Measurements from ENCODE around the gene MLXIPL. TPM values are rescaled to one million over a fixed set of nuclear protein-coding genes. Genes with fewer than 3 reads are reported as not detected.

Gene MLXIPL
- total RNA-seq, 1 experiment from 2014 or later: 19.8 TPM

DNA sequence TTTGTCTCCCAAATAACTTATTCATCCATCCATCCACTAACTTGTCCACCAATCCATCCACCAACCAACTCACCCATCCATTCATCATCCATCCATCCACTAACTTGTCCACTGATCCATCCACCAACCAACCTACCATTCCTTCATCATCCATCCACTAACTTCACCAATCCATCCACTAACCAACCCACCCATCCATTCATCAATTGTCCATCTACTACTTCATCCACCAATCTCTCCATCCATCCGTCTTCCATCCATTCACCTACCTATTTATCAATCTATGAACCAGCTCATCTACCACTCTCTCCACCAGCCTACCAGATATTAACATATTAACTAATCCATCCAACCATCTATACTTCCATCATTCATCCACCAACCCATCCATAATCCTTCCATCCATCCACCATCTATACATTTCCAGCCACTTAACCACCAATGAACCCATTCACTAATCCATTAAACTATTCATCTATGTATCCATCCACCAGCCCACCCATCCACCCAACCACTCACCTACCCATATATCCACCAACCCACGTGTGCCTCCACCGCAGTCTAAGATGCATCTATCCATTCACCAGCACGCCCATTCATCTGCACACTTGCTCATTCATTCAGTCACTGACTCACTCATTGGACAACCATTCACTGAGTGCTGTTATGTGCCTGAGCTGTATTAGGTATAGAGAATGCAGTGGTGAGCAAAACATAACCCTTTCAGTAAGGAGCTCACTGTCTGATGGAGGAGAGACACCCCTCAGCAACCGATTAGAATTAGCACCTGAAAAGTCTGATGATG lies 26.1 kb downstream of the MLXIPL start:
- Mint-ChIP-seq H3K4me1 (ENCODE audit: low read depth, unreplicated experiment) (no peaks in the 10 kb centered on the region), H3K9me3 (ENCODE audit: unreplicated experiment) (no peaks in the 10 kb centered on the region), H3K27me3 (ENCODE audit: insufficient read depth, unreplicated experiment) (peaks cover 6% of the 10 kb centered on the region), H3K27ac (ENCODE audit: unreplicated experiment) (no peak overlapping the region), H3K4me3 (ENCODE audit: unreplicated experiment) (no peak overlapping the region), H3K36me3 (ENCODE audit: insufficient read depth, unreplicated experiment) (peaks cover 7% of the 10 kb centered on the region)
- CTCF ChIA-PET: no interaction called here
- no peak for DNase-seq
- H3K4me1 ChIP-seq: no peaks in the 10 kb centered on the region
- H3K36me3 ChIP-seq (ENCODE audit: control insufficient read depth, insufficient read depth, low read length): no peaks in the 10 kb centered on the region
- no peaks in the 10 kb centered on the region for H3K9me3 ChIP-seq
- POLR2A ChIA-PET: no interaction called here
- no peak overlapping the region for H3K4me3 ChIP-seq (ENCODE audit: low read depth, low read length)
- no TSS peak for BruUV-seq (replicated peaks)
- H3K27me3 ChIP-seq (replicated peaks; ENCODE audit: control insufficient read depth, insufficient read depth, low read length): no peaks in the 10 kb centered on the region
- TF ChIP-seq, protein P1, sequence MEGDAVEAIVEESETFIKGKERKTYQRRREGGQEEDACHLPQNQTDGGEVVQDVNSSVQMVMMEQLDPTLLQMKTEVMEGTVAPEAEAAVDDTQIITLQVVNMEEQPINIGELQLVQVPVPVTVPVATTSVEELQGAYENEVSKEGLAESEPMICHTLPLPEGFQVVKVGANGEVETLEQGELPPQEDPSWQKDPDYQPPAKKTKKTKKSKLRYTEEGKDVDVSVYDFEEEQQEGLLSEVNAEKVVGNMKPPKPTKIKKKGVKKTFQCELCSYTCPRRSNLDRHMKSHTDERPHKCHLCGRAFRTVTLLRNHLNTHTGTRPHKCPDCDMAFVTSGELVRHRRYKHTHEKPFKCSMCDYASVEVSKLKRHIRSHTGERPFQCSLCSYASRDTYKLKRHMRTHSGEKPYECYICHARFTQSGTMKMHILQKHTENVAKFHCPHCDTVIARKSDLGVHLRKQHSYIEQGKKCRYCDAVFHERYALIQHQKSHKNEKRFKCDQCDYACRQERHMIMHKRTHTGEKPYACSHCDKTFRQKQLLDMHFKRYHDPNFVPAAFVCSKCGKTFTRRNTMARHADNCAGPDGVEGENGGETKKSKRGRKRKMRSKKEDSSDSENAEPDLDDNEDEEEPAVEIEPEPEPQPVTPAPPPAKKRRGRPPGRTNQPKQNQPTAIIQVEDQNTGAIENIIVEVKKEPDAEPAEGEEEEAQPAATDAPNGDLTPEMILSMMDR (IDR thresholded peaks at IDR 0.05; ENCODE audit: insufficient read depth in 1 of 2, low read depth in 1 of 2, low read length in 1 of 2, severe bottlenecking in 1 of 2, unreplicated experiment in 1 of 2): no peak
- intact Hi-C loops (cut with micrococcal nuclease; ENCODE audit: unreplicated experiment): no loop called here

GRCh38 chr7:73596191-73597065 lies 27.9 kb downstream of the MLXIPL start:
- H3K36me3 Mint-ChIP-seq (ENCODE audit: insufficient read depth, unreplicated experiment): peaks cover 7% of the 10 kb centered on the region

DNA sequence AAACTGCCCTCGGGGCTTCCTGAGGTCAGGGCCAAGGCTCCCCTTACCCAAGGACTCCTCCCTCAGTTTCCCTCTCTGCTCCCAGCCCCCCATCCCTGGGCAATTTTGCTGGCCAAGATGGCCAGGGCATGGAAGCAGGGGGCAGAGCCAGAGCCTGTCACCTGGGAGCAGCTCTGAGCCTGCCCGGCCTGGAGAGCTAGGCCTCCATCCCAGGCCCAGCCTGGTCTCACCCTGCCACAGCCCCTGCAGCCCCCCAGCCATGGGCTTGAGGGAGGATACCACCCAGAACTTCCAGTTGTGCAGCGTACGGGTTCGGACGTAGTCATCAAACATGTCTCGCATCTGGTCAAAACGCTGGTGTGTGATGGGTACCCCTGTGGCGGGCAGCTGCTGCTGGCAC lies 29.0 kb downstream of the MLXIPL start:
- H3K4me1 Mint-ChIP-seq (ENCODE audit: low read depth, unreplicated experiment): no peaks in the 10 kb centered on the region
- no peaks in the 10 kb centered on the region for H3K9me3 ChIP-seq
- no peak overlapping the region for H3K4me3 Mint-ChIP-seq (ENCODE audit: unreplicated experiment)
- H3K27me3 ChIP-seq (replicated peaks; ENCODE audit: control insufficient read depth, insufficient read depth, low read length): no peaks in the 10 kb centered on the region
- H3K36me3 Mint-ChIP-seq (ENCODE audit: insufficient read depth, unreplicated experiment): peaks cover 7% of the 10 kb centered on the region
- no peak overlapping the region for H3K4me3 ChIP-seq (ENCODE audit: low read depth, low read length)
- ChIA-PET POLR2A (no interaction called here), CTCF (no interaction called here)
- no peaks in the 10 kb centered on the region for H3K36me3 ChIP-seq (ENCODE audit: control insufficient read depth, insufficient read depth, low read length)
- BruUV-seq (replicated peaks): no TSS peak
- peaks cover 9% of the 10 kb centered on the region for H3K27me3 Mint-ChIP-seq (ENCODE audit: insufficient read depth, unreplicated experiment)
- no peaks in the 10 kb centered on the region for H3K9me3 Mint-ChIP-seq (ENCODE audit: unreplicated experiment)
- H3K4me1 ChIP-seq: no peaks in the 10 kb centered on the region
- TF ChIP-seq, protein P1 (IDR thresholded peaks at IDR 0.05; ENCODE audit: insufficient read depth in 1 of 2, low read depth in 1 of 2, low read length in 1 of 2, severe bottlenecking in 1 of 2, unreplicated experiment in 1 of 2): no peak
- intact Hi-C loops (cut with micrococcal nuclease; ENCODE audit: unreplicated experiment): no loop called here
- no peak for DNase-seq
- H3K27ac Mint-ChIP-seq (ENCODE audit: unreplicated experiment): no peak overlapping the region

More at GRCh38 chr7:73596191-73597065, 27.9 kb downstream of the MLXIPL start:
- no peak for DNase-seq
- Mint-ChIP-seq H3K4me3 (ENCODE audit: unreplicated experiment) (no peak overlapping the region), H3K27ac (ENCODE audit: unreplicated experiment) (no peak overlapping the region), H3K27me3 (ENCODE audit: insufficient read depth, unreplicated experiment) (peaks cover 9% of the 10 kb centered on the region), H3K9me3 (ENCODE audit: unreplicated experiment) (no peaks in the 10 kb centered on the region), H3K4me1 (ENCODE audit: low read depth, unreplicated experiment) (no peaks in the 10 kb centered on the region)
- Histone ChIP-seq H3K4me3 (ENCODE audit: low read depth, low read length) (no peak overlapping the region), H3K36me3 (ENCODE audit: control insufficient read depth, insufficient read depth, low read length) (no peaks in the 10 kb centered on the region), H3K4me1 (no peaks in the 10 kb centered on the region), H3K9me3 (no peaks in the 10 kb centered on the region), H3K27me3 (replicated peaks; ENCODE audit: control insufficient read depth, insufficient read depth, low read length) (no peaks in the 10 kb centered on the region)
- BruUV-seq (replicated peaks): TSS peak; percentile 26
- ChIA-PET POLR2A (no interaction called here), CTCF (interaction anchor here (0.6 kb wide), 1 partner anchor 52 kb away, joined by 3 read pairs; no protein-coding TSS in a partner anchor)
- TF ChIP-seq, protein P1 (IDR thresholded peaks at IDR 0.05; ENCODE audit: insufficient read depth in 1 of 2, low read depth in 1 of 2, low read length in 1 of 2, severe bottlenecking in 1 of 2, unreplicated experiment in 1 of 2): no peak
- intact Hi-C loops (cut with micrococcal nuclease; ENCODE audit: unreplicated experiment): no loop called here
